MM.1S (cell line): ENCODE data around the gene HARBI1.

Experiments
- EZH2 ChIP-seq: fragments of 300-600 bp; sonication (generic); optimal IDR thresholded peaks from 2 replicates; pipeline ENCODE3; 2017; ENCODE audit warnings: low read depth, mild to moderate bottlenecking, antibody characterized with exemption, low read length, mixed read lengths
- EZH2phosphoT487 ChIP-seq: fragments of 300-600 bp; sonication (generic); IDR thresholded peaks from 2 replicates; pipeline ENCODE4 v1.6.1; 2018; ENCODE audit warnings: antibody characterized with exemption, low read length
- TF ChIP-seq, protein P1 (sequence below): fragments of 300-600 bp; sonication (generic); IDR thresholded peaks from 2 replicates; pipeline ENCODE4 v1.5.1; 2016; ENCODE audit warnings: antibody characterized with exemption, low read length, mixed read lengths

DNA sequence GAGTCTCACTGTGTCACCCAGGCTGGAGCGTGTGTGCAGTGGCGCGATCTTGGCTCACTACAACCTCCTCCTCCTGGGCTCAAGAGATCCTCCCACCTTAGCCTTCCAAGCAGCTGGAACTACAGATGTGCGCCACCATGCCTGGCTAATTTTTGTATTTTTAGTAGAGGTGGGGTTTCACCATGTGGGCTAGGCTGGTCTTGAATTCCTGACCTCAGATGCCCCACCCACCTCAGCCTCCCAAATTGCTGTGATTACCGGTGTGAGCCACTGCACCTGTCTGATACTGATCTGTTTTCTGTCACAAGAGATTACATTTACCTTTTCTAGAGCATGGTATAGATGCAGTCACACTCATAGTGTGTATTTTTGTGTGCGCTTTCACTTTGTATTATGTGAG lies 11.9 kb upstream of the HARBI1 start:
- TF ChIP-seq, protein P1, sequence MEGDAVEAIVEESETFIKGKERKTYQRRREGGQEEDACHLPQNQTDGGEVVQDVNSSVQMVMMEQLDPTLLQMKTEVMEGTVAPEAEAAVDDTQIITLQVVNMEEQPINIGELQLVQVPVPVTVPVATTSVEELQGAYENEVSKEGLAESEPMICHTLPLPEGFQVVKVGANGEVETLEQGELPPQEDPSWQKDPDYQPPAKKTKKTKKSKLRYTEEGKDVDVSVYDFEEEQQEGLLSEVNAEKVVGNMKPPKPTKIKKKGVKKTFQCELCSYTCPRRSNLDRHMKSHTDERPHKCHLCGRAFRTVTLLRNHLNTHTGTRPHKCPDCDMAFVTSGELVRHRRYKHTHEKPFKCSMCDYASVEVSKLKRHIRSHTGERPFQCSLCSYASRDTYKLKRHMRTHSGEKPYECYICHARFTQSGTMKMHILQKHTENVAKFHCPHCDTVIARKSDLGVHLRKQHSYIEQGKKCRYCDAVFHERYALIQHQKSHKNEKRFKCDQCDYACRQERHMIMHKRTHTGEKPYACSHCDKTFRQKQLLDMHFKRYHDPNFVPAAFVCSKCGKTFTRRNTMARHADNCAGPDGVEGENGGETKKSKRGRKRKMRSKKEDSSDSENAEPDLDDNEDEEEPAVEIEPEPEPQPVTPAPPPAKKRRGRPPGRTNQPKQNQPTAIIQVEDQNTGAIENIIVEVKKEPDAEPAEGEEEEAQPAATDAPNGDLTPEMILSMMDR, result no peak
- TF ChIP-seq EZH2 (no peak), EZH2phosphoT487 (no peak)
